SU-DHL-6 (cell line): ENCODE measurements around the gene TAF11L5.
"Not testable (repeated sequence)": the region's sequence is repeated elsewhere in the genome, so short reads cannot be mapped to it uniquely, and the experiment has no call there.

Experiments
- H2AFZ ChIP-seq: fragments of 200-600 bp; sonication (generic); 2 replicates; pipeline ENCODE4 v1.6.1; 2014; ENCODE audit warnings: low read depth, mild to moderate bottlenecking, moderate library complexity, mixed read lengths, antibody characterized with exemption, low read length; ENCODE audit not compliant: severe bottlenecking
- H3F3A ChIP-seq: fragments of 200-600 bp; shearing (Covaris generic); 2 replicates; pipeline ENCODE4 v1.6.0; 2016; ENCODE audit warnings: antibody characterized with exemption, mild to moderate bottlenecking; ENCODE audit not compliant: insufficient read depth
- H3K27ac ChIP-seq: fragments of 200-600 bp; sonication (generic); 2 replicates; pipeline ENCODE4 v1.5.1; 2016; ENCODE audit warnings: low read depth, mild to moderate bottlenecking, low read length, moderate library complexity, mixed read lengths
- H3K27me3 ChIP-seq: fragments of 200-600 bp; sonication (generic), shearing (Covaris generic); 2 replicates; pipeline ENCODE4 v1.6.0; 2014; ENCODE audit warnings: mild to moderate bottlenecking, low read length
- H3K36me3 ChIP-seq: fragments of 200-600 bp; sonication (generic); 2 replicates; pipeline ENCODE4 v1.6.1; 2014; ENCODE audit warnings: mild to moderate bottlenecking, low read length, mixed read lengths
- H3K4me2 ChIP-seq: fragments of 300-600, 200-600 bp; shearing (Covaris generic), sonication (generic); 2 replicates; pipeline ENCODE4 v1.6.0; 2014; ENCODE audit warnings: low read length, low read depth, mild to moderate bottlenecking; ENCODE audit not compliant: poor library complexity, severe bottlenecking
- H3K4me3 ChIP-seq: fragments of 200-600 bp; sonication (generic); 2 replicates; pipeline ENCODE4 v1.5.1; 2014; ENCODE audit warnings: antibody characterized with exemption, low read length, mild to moderate bottlenecking, mixed read lengths; ENCODE audit not compliant: insufficient read depth, poor library complexity, severe bottlenecking
- H3K79me2 ChIP-seq: fragments of 200-600 bp; sonication (generic); 2 replicates; pipeline ENCODE4 v1.6.1; 2014; ENCODE audit warnings: mild to moderate bottlenecking, low read length, moderate library complexity; ENCODE audit not compliant: insufficient read depth
- H3K9ac ChIP-seq: fragments of 200-600 bp; sonication (generic); 2 replicates; pipeline ENCODE4 v1.7.0; 2014; ENCODE audit warnings: mild to moderate bottlenecking, low read length
- H3K9me2 ChIP-seq: fragments of 200-600 bp; sonication (generic); replicated peaks from 2 replicates; pipeline ENCODE4 v1.6.1; 2014; ENCODE audit warnings: low read length; ENCODE audit not compliant: insufficient read depth
- H3K9me3 ChIP-seq: fragments of 200-600 bp; sonication (generic); 2 replicates; pipeline ENCODE4 v1.6.1; 2014; ENCODE audit warnings: low read length, mixed read lengths; ENCODE audit not compliant: insufficient read depth
- H4K20me1 ChIP-seq: fragments of 200-600 bp; sonication (generic); 2 replicates; pipeline ENCODE4 v1.6.1; 2014; ENCODE audit warnings: low read depth, mild to moderate bottlenecking, antibody characterized with exemption, low read length, moderate library complexity, mixed read lengths
- EZH2phosphoT487 ChIP-seq: fragments of 200-600 bp; sonication (generic), shearing (Covaris generic); conservative IDR thresholded peaks from 2 replicates; pipeline ENCODE4 v1.6.1; 2018; ENCODE audit warnings: mild to moderate bottlenecking, antibody characterized with exemption, low read length, moderate library complexity, mixed read lengths
- TF ChIP-seq, protein P1 (sequence below): fragments of 200-600 bp; sonication (generic); IDR thresholded peaks from one replicate; pipeline ENCODE4 v1.5.1; 2017; ENCODE audit warnings: antibody characterized with exemption, mild to moderate bottlenecking, low read length, moderate library complexity; ENCODE audit not compliant: insufficient read depth, poor library complexity, severe bottlenecking

The TAF11L5 gene

DNA sequence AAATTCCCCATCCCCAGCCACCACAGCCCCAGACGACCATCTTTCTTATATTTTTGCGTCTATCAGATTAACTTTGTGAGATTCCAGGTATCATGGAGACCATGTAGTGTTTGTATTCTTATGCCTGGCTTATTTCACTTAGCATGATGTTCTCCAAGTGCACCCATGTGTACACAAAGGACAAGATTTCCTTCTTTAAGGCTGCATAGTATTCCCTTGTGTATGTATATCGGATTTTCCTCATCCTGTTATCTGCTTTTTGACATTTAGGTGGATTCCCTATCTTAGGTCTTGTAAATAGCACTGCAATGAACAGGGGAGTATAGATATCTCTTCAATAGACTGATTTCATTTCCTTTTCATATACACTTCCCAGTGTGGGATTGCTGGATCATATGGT, 32.3 kb upstream of the TAF11L5 start:
- Histone ChIP-seq H3K27me3 (no peaks in the 10 kb centered on the region), H3K27ac (no peak overlapping the region), H3K9me3 (no peaks in the 10 kb centered on the region), H3K4me2 (no peak overlapping the region), H3K79me2 (no peaks in the 10 kb centered on the region), H3K9ac (no peak overlapping the region), H2AFZ (no peak overlapping the region), H3K36me3 (no peaks in the 10 kb centered on the region), H4K20me1 (no peaks in the 10 kb centered on the region), H3K4me3 (no peak overlapping the region), H3K9me2 (no peaks in the 10 kb centered on the region), H3F3A (no peaks in the 10 kb centered on the region)
- no peak for TF ChIP-seq EZH2phosphoT487
- TF ChIP-seq, protein P1, sequence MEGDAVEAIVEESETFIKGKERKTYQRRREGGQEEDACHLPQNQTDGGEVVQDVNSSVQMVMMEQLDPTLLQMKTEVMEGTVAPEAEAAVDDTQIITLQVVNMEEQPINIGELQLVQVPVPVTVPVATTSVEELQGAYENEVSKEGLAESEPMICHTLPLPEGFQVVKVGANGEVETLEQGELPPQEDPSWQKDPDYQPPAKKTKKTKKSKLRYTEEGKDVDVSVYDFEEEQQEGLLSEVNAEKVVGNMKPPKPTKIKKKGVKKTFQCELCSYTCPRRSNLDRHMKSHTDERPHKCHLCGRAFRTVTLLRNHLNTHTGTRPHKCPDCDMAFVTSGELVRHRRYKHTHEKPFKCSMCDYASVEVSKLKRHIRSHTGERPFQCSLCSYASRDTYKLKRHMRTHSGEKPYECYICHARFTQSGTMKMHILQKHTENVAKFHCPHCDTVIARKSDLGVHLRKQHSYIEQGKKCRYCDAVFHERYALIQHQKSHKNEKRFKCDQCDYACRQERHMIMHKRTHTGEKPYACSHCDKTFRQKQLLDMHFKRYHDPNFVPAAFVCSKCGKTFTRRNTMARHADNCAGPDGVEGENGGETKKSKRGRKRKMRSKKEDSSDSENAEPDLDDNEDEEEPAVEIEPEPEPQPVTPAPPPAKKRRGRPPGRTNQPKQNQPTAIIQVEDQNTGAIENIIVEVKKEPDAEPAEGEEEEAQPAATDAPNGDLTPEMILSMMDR = no peak

DNA sequence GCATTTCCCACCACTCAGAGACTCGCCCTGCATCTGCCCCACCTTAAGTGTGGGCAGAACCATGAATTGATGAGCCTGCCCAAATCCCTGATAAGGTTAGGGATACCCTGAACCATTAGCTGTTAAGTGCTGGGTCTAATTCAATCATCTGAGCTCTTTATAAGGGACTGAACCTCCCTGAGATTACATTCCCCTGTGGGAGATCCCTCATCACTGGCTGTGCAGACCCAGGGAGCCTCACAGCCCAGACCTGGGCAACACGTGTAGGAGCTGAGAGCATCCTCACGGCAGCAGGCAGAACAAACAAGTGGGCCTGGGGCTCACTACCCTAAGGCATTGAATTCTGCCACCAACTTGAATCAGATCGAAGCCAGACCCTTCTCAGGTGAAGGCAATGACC, 27.6 kb upstream of the TAF11L5 start:
- H3K79me2 ChIP-seq = no peaks in the 10 kb centered on the region
- no peaks in the 10 kb centered on the region for H3K9me3 ChIP-seq
- no peaks in the 10 kb centered on the region for H3F3A ChIP-seq
- no peak overlapping the region for H3K9ac ChIP-seq
- H3K27ac ChIP-seq = no peak overlapping the region
- no peaks in the 10 kb centered on the region for H4K20me1 ChIP-seq
- no peaks in the 10 kb centered on the region for H3K9me2 ChIP-seq
- no peak overlapping the region for H3K4me2 ChIP-seq
- no peak for TF ChIP-seq EZH2phosphoT487
- TF ChIP-seq, protein P1 = no peak
- H3K36me3 ChIP-seq = no peaks in the 10 kb centered on the region
- no peaks in the 10 kb centered on the region for H3K27me3 ChIP-seq
- H2AFZ ChIP-seq = no peak overlapping the region
- no peak overlapping the region for H3K4me3 ChIP-seq

DNA sequence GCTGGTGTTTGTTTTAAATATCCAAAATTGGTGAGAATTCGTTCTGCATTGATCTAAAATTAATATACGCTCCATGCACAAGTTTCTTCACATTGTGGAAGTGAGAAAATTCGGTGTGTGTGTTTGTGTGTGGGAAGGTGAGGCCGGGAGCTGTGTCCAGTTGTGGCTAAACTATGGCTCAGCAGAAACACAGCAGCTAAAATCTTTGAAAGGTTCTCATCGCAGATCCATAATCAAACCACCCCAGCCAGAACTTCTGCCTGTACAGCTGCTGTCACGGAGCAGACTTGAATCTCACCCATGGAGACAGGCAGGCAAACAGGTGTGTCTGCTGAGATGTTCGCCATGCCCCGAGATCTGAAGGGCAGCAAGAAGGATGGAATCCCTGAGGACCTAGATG, 27.1 kb upstream of the TAF11L5 start, which contains the start of gene TAF11L2:
TSS of gene TAF11L2 (plus strand) at position 301 of the 400 bp plus-strand sequence.
- not testable (repeated sequence) for H3K27me3 ChIP-seq

DNA sequence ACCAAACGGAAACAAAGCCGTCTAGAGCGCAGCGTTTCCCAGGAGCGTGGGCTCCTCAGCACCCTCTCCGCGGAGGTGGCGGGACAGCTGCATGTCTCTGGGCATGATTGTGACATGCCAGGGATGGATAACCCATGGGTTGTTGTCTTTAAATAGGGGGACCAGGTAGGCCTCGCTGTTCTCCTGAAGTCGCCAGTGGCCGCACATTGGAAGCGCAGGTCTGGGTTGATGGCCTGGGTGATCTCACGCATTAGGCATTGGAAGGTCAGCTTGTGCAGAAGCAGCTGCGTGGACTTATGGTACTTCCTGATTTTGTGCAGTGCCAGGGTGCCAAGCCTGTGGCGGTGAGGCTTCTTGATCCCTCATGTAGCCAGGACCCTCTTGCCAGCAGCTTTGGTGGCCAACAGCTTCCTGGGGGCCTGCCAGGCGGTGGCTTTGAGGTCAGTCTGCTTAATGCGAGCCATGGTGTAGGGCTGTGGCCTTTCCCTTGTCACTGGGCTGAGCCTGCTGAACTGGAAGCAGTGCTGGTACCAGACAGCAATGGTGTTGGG, 13.2 kb upstream of the TAF11L5 start:
- no peak overlapping the region for H2AFZ ChIP-seq
- no peak overlapping the region for H3K4me2 ChIP-seq
- H3K36me3 ChIP-seq = no peaks in the 10 kb centered on the region
- no peak overlapping the region for H3K27ac ChIP-seq
- H3F3A ChIP-seq = no peaks in the 10 kb centered on the region
- H3K9me3 ChIP-seq = no peaks in the 10 kb centered on the region
- TF ChIP-seq, protein P1 = no peak
- TF ChIP-seq EZH2phosphoT487 = no peak
- H3K9me2 ChIP-seq = no peaks in the 10 kb centered on the region
- H4K20me1 ChIP-seq = no peaks in the 10 kb centered on the region
- H3K4me3 ChIP-seq = no peak overlapping the region
- H3K27me3 ChIP-seq = no peaks in the 10 kb centered on the region
- H3K9ac ChIP-seq = no peak overlapping the region
- H3K79me2 ChIP-seq = no peaks in the 10 kb centered on the region

More for the DNA sequence above, 27.1 kb upstream of the TAF11L5 start, which contains the start of gene TAF11L2:
- not testable (repeated sequence) for H3K27ac ChIP-seq, H4K20me1 ChIP-seq, H3K79me2 ChIP-seq, H3K4me2 ChIP-seq, H3K9me3 ChIP-seq, H3K4me3 ChIP-seq, H3K9me2 ChIP-seq, H3F3A ChIP-seq, H3K36me3 ChIP-seq, H3K9ac ChIP-seq, H2AFZ ChIP-seq

DNA sequence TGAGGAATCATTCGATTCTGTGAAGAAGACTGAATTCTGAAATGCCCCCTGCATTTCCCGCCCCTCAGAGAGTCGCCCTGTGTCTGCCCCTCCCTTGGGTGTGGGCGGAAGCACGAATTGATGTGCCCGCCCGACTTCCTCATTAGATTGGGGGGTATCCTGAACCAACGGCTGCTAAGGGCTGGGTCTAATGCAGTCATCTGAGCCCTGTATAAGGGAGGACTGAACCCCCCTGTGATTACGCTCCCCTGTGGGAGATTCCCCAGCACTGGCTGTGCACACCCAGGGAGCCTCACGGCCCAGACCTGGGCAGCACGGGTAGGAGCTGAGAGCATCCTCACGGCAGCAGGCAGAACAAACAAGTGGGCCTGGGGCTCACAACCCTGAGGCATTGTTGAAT, 7.5 kb upstream of the TAF11L5 start:
- H3K4me3 ChIP-seq, H2AFZ ChIP-seq, H3K27me3 ChIP-seq, H3K36me3 ChIP-seq, H3K9me2 ChIP-seq, H3K9me3 ChIP-seq, H3K79me2 ChIP-seq, H3K4me2 ChIP-seq, H3K27ac ChIP-seq, H3F3A ChIP-seq, H3K9ac ChIP-seq, H4K20me1 ChIP-seq: not testable (repeated sequence)

DNA sequence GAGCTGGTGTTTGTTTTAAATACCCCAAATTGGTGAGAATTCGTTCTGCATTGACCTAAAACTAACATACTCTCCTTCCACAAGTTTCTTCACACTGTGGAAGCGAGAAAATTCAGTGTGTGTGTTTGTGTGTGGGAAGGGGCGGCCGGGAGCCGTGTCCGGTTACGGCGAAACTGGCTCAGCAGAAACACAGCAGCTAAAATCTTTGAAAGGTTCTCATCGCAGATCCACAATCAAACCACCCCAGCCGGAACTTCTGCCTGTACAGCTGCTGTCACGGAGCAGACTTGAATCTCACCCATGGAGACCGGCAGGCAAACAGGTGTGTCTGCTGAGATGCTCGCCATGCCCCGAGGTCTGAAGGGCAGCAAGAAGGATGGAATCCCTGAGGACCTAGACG, 7.0 kb upstream of the TAF11L5 start, which contains the start of gene TAF11L3:
TSS of gene TAF11L3 (plus strand) at position 301 of the 400 bp plus-strand sequence.
- H3F3A ChIP-seq, H3K36me3 ChIP-seq, H3K9ac ChIP-seq, H3K79me2 ChIP-seq, H2AFZ ChIP-seq, H3K27ac ChIP-seq, H3K9me2 ChIP-seq, H3K4me3 ChIP-seq, H3K27me3 ChIP-seq, H3K4me2 ChIP-seq, H4K20me1 ChIP-seq, H3K9me3 ChIP-seq: not testable (repeated sequence)
